Endothelial cell of umbilical vein (primary cell): ENCODE measurements around the gene COPZ2. TPM values are rescaled to one million over a fixed set of nuclear protein-coding genes. Genes with fewer than 3 reads are reported as not detected.

Experiments used
- BruUV-seq: library from RNA; stranded (reverse); fragments of 400-500 nt; replicated peaks from 2 replicates; lab custom pipeline; 2021; lab: Mats Ljungman, UMichigan
- CTCF ChIA-PET: fragments of 300-600, 350-600 bp; sonication (Branson Sonifier 250); formaldehyde crosslinking; loops from one replicate; lab custom pipeline; 2021; ENCODE audit warnings: antibody characterized with exemption, inconsistent platforms; lab: Charles Lee
- POLR2A ChIA-PET: fragments of 300-600, 350-600 bp; sonication (Branson Sonifier 250); formaldehyde crosslinking; loops from one replicate; lab custom pipeline; 2021; ENCODE audit warnings: antibody characterized with exemption, inconsistent platforms; lab: Charles Lee
- DNase-seq: peaks from one replicate; pipeline ENCODE4 v3.0.0-alpha.2; 2011; ENCODE audit warnings: low read depth, low spot score
- FAIRE-seq: peaks from 2 replicates; lab custom pipeline; 2011; peaks lifted over from hg19 to GRCh38; lab: Jason Lieb, UNC
- H2AFZ ChIP-seq: 2 replicates; pipeline ENCODE4 v1.6.0; 2012; ENCODE audit warnings: low read depth, low read length, control low read depth, inconsistent platforms
- H3K27ac ChIP-seq: 2 replicates; pipeline ENCODE4 v1.5.1; 2011; ENCODE audit warnings: low read depth, mild to moderate bottlenecking, control low read depth, low read length, moderate library complexity; ENCODE audit not compliant: insufficient read depth
- H3K27me3 ChIP-seq, 2 experiments: 2 replicates each; pipeline versions ENCODE4 v1.6.0 to v1.6.1; 2011; ENCODE audit warnings: low read length in 2 of 2, mixed read lengths in 1 of 2; ENCODE audit not compliant: control insufficient read depth in 2 of 2, insufficient read depth in 2 of 2
- H3K36me3 ChIP-seq, 2 experiments: 2 replicates in 1 of 2; 3 replicates in 1 of 2; pipeline ENCODE4 v1.5.1; 2011; ENCODE audit warnings: low read length in 2 of 2, mild to moderate bottlenecking in 1 of 2, moderate library complexity in 1 of 2; ENCODE audit not compliant: control insufficient read depth in 2 of 2, insufficient read depth in 2 of 2; ENCODE audit errors: extremely low read depth in 1 of 2
- H3K4me1 ChIP-seq: 3 replicates; pipeline ENCODE4 v1.5.1; 2011; ENCODE audit warnings: mild to moderate bottlenecking, low read length; ENCODE audit not compliant: control insufficient read depth, insufficient read depth; ENCODE audit errors: extremely low read depth
- H3K4me2 ChIP-seq: 2 replicates; pipeline ENCODE4 v1.6.1; 2011; ENCODE audit warnings: low read length, control low read depth, mixed read lengths; ENCODE audit not compliant: insufficient read depth
- H3K4me3 ChIP-seq, 3 experiments: fragments of 200-600 bp in 1 of 3; sonication (generic), shearing (Covaris generic) in 1 of 3; replicated peaks in 1 of 3; 2 replicates each; pipeline ENCODE4 v1.5.1; 2011 to 2016; ENCODE audit warnings: control low read depth in 3 of 3, low read length in 3 of 3, mild to moderate bottlenecking in 2 of 3, inconsistent platforms in 1 of 3, low read depth in 1 of 3, moderate library complexity in 1 of 3; ENCODE audit not compliant: insufficient read depth in 1 of 3
- H3K79me2 ChIP-seq: 2 replicates; pipeline ENCODE4 v1.6.0; 2012; ENCODE audit warnings: low read length, inconsistent platforms; ENCODE audit not compliant: control insufficient read depth, insufficient read depth
- H3K9ac ChIP-seq: replicated peaks from 2 replicates; pipeline ENCODE3; 2011; ENCODE audit warnings: low read length, control low read depth; ENCODE audit not compliant: insufficient read depth; ENCODE audit errors: extremely low read depth
- H3K9me1 ChIP-seq: replicated peaks from 3 replicates; pipeline ENCODE4 v1.6.0; 2011; ENCODE audit warnings: mild to moderate bottlenecking, low read length; ENCODE audit not compliant: control insufficient read depth, insufficient read depth; ENCODE audit errors: extremely low read depth
- H3K9me3 ChIP-seq: replicated peaks from 2 replicates; pipeline ENCODE4 v1.5.1; 2012; ENCODE audit warnings: low read length, inconsistent platforms; ENCODE audit not compliant: control insufficient read depth, insufficient read depth
- H4K20me1 ChIP-seq: replicated peaks from 2 replicates; pipeline ENCODE3; 2011; ENCODE audit warnings: mild to moderate bottlenecking, low read length; ENCODE audit not compliant: control insufficient read depth, insufficient read depth; ENCODE audit errors: extremely low read depth
- CTCF ChIP-seq, 2 donors: IDR thresholded peaks; 1 replicate in 1 of 2; 2 replicates in 1 of 2; pipeline ENCODE4 v1.5.1; 2011; ENCODE audit warnings: low read length in 2 of 2, mild to moderate bottlenecking in 2 of 2, moderate library complexity in 2 of 2, control low read depth in 1 of 2, inconsistent platforms in 1 of 2, low read depth in 1 of 2; ENCODE audit not compliant: insufficient read depth in 1 of 2; ENCODE audit errors: extremely low read depth in 1 of 2
- EZH2 ChIP-seq: IDR thresholded peaks from 2 replicates; pipeline ENCODE4 v1.6.1; 2012; ENCODE audit warnings: borderline replicate concordance, low read depth, mild to moderate bottlenecking, moderate library complexity, low read length, inconsistent platforms; ENCODE audit not compliant: severe bottlenecking
- FOS ChIP-seq: IDR thresholded peaks from 2 replicates; pipeline ENCODE4 v1.6.1; 2011; ENCODE audit warnings: mild to moderate bottlenecking, low read length, moderate library complexity, borderline replicate concordance; ENCODE audit not compliant: insufficient read depth
- GATA2 ChIP-seq: IDR thresholded peaks from 2 replicates; pipeline ENCODE4 v1.7.0; 2011; ENCODE audit warnings: low read depth, mild to moderate bottlenecking, moderate library complexity, mixed read lengths, low read length; ENCODE audit not compliant: insufficient read length, insufficient read depth
- JUN ChIP-seq: IDR thresholded peaks from 2 replicates; pipeline ENCODE4 v1.6.1; 2011; ENCODE audit warnings: borderline replicate concordance, low read depth; ENCODE audit not compliant: insufficient read length, insufficient read depth
- MAX ChIP-seq: IDR thresholded peaks from 2 replicates; pipeline ENCODE4 v1.6.1; 2011; ENCODE audit not compliant: insufficient read depth, insufficient read length
- MYC ChIP-seq: IDR thresholded peaks from one replicate; pipeline ENCODE4 v1.6.1; 2011; ENCODE audit warnings: mild to moderate bottlenecking, low read depth, low read length
- POLR2A ChIP-seq: IDR thresholded peaks from 2 replicates; pipeline ENCODE4 v1.6.1; 2012; ENCODE audit warnings: low read depth, mild to moderate bottlenecking, control low read depth, low read length
- POLR2AphosphoS5 ChIP-seq: IDR thresholded peaks from 2 replicates; pipeline ENCODE4 v1.6.1; 2012; ENCODE audit warnings: low read depth, mild to moderate bottlenecking, control low read depth, low read length, moderate library complexity; ENCODE audit not compliant: insufficient read depth
- dilution Hi-C: fragments of 300-500 bp; cut with MboI; formaldehyde crosslinking; loops from one replicate; pipeline ENCODE4 v1.15.0; 2019; ENCODE audit warnings: low sequenced_read_pairs; ENCODE audit not compliant: extremely low pct_ligation_motif_present
- intact Hi-C: fragments of 100-400 bp; cut with micrococcal nuclease; formaldehyde crosslinking; loops from one replicate; pipeline ENCODE4 v1.10.0; 2022
- polyA plus RNA-seq, 4 experiments: library from polyadenylated mRNA; depleted of rRNA in 3 of 4; stranded (reverse) in 3 of 4; unstranded in 1 of 4; fragments of >200 nt; gene quantifications; 2 replicates each; pipeline versions ENCODE4 v1.2.1 to v1.2.3, GENCODE V29; 2011 to 2012; ENCODE audit warnings: missing spikeins in 1 of 4
- total RNA-seq: library from RNA; stranded (reverse); gene quantifications from 2 replicates; pipeline ENCODE4 v1.2.3, GENCODE V29; 2021

The COPZ2 gene
- total and polyA plus RNA-seq, 2 donors (not counting 3 experiments of a cell fraction or from before 2014, with no cell fraction given): 16.3 to 28.1 TPM

DNA sequence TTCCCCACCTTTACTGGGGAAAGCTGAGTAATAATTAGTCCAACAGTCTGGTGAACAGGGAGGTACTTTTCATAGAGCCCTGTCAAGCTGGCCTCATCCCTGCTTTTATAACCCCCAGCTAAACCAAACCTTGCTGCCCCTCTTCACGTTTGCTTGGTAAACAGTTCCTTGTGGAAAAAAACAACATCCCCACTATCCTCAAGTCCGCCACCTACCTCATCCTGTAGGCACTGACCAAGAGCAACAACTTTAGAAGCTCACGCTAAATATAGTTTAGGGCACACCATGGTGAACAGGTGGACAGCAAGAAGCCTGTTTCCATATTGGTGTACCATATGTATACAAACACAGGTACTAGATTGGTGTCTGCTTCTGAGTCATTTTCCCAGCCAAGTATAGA, 27.0 kb upstream of the COPZ2 start:
- Histone ChIP-seq H4K20me1 (peaks cover 2% of the 10 kb centered on the region), H3K36me3 (peaks cover 18 to 28% of the 10 kb centered on the region in 2 experiments), H3K4me2 (no peak overlapping the region), H3K9ac (no peak overlapping the region), H3K9me1 (no peaks in the 10 kb centered on the region), H3K27me3 (no peaks in the 10 kb centered on the region), H3K4me1 (peaks cover 16% of the 10 kb centered on the region), H2AFZ (no peak overlapping the region), H3K4me3 (no peak overlapping the region), H3K9me3 (no peaks in the 10 kb centered on the region), H3K79me2 (peaks cover 15% of the 10 kb centered on the region), H3K27ac (no peak overlapping the region)
- no peak for FAIRE-seq
- intact Hi-C loops (no loop called here), dilution Hi-C loops (no loop called here)
- TF ChIP-seq MAX (no peak), POLR2A (peak; percentile 6)
- BruUV-seq: no TSS peak
- CTCF ChIA-PET: interaction anchor here (0.8 to 4.9 kb wide), 6 partner anchors 14 to 118 kb away, joined by 3 to 31 read pairs (median 3); partner anchors contain the start of gene NFE2L1
- DNase-seq: no peak
- POLR2A ChIA-PET: interaction anchor here (1.1 kb wide), 1 partner anchor 16 kb away, joined by 3 read pairs; the partner anchor contains the start of gene NFE2L1

DNA sequence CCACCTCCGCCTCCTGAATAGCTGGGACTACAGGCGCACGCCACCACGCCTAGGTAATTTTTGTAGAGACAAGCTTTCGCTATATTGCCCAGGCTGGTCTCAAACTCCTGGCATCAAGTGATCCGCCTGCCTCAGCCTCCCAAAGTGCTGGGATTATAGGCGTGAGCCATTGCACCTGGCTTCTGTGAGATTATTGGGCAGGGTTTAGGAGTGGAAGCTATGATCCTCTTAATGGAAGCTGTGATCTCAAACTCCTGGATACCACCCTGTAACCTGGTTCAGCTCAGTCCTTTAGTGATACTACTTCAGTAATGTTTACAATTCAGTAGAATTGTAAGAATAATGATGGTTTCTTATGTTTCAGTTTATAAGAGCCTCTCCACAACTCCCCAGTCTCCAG, 24.7 kb upstream of the COPZ2 start:
- H3K4me1 ChIP-seq: peaks cover 19% of the 10 kb centered on the region
- H3K79me2 ChIP-seq: peaks cover 24% of the 10 kb centered on the region
- no TSS peak for BruUV-seq
- TF ChIP-seq EZH2: no peak
- TF ChIP-seq POLR2A: no peak
- TF ChIP-seq MYC: no peak
- no peak for TF ChIP-seq FOS
- TF ChIP-seq CTCF (IDR thresholded peaks at IDR 0.05; ENCODE audit: extremely low read depth in 1 of 2, insufficient read depth in 1 of 2, low read depth in 1 of 2, low read length in 2 of 2): no peak
- no peak for TF ChIP-seq POLR2AphosphoS5
- TF ChIP-seq JUN: no peak
- TF ChIP-seq GATA2: no peak
- TF ChIP-seq MAX: no peak
- H3K4me2 ChIP-seq: no peak overlapping the region
- POLR2A ChIA-PET: interaction anchor here (2.0 kb wide), 1 partner anchor 13 kb away, joined by 7 read pairs; the partner anchor contains the start of gene NFE2L1
- H3K9me1 ChIP-seq: no peaks in the 10 kb centered on the region
- no peaks in the 10 kb centered on the region for H3K27me3 ChIP-seq
- dilution Hi-C loops (no loop called here), intact Hi-C loops (no loop called here)
- H3K36me3 ChIP-seq: peaks cover 26 to 48% of the 10 kb centered on the region in 2 experiments
- H4K20me1 ChIP-seq: no peaks in the 10 kb centered on the region
- H3K27ac ChIP-seq: no peak overlapping the region
- no peak overlapping the region for H3K4me3 ChIP-seq
- CTCF ChIA-PET: interaction anchor here (1.4 to 3.1 kb wide), 4 partner anchors 10 to 35 kb away, joined by 5 to 17 read pairs (median 12); no protein-coding TSS in a partner anchor
- no peak overlapping the region for H2AFZ ChIP-seq
- no peak for FAIRE-seq
- H3K9ac ChIP-seq: no peak overlapping the region
- no peak for DNase-seq
- H3K9me3 ChIP-seq: no peaks in the 10 kb centered on the region
